Measurements from ENCODE around the gene AKAP7.
"Not testable (repeated sequence)": the region's sequence is repeated elsewhere in the genome, so short reads cannot be mapped to it uniquely, and the experiment has no call there.

AKAP7 gene

GRCh38 chr6:131286469-131287040 lies 151.3 kb downstream of the AKAP7 start:
- WGBS (ENCODE audit: insufficient coverage): no CpG with 5 or more reads among the region's 2 CpGs
- Histone ChIP-seq H3K4me3 (ENCODE audit: control insufficient read depth in 1 of 7, extremely low read depth in 1 of 7, insufficient read depth in 4 of 7, low read depth in 2 of 7, low read length in 6 of 7) (no peak overlapping the region), H3K4me1 (ENCODE audit: control extremely low read depth in 1 of 4, control insufficient read depth in 4 of 4, insufficient read depth in 4 of 4, low read length in 3 of 4) (peaks cover 0 to 8% (median 5%) of the 10 kb centered on the region in 4 experiments), H3K9me3 (ENCODE audit: control extremely low read depth in 1 of 5, control insufficient read depth in 4 of 5, insufficient read depth in 2 of 5, low read depth in 1 of 5, low read length in 4 of 5) (no peaks in the 10 kb centered on the region), H3K27me3 (replicated peaks in 2 of 5; ENCODE audit: control insufficient read depth in 4 of 5, insufficient read depth in 5 of 5, low read length in 4 of 5) (no peaks in the 10 kb centered on the region), H3K36me3 (ENCODE audit: control insufficient read depth in 4 of 4, insufficient read depth in 4 of 4, low read length in 3 of 4) (peaks cover 0 to 8% (median 3%) of the 10 kb centered on the region in 4 experiments), H3K27ac (ENCODE audit: insufficient read depth in 1 of 2, low read depth in 1 of 2, low read length in 2 of 2, poor library complexity in 1 of 2, severe bottlenecking in 2 of 2) (no peak overlapping the region)
- DNase-seq: no peak
- POLR2A ChIA-PET: no interaction called here
- CTCF ChIA-PET: no interaction called here

- 100% methylated on average over 2 of the region's 2 CpGs for WGBS (ENCODE audit: insufficient coverage)
- no peaks in the 10 kb centered on the region for H3K27me3 ChIP-seq (replicated peaks in 2 of 5; ENCODE audit: control insufficient read depth in 4 of 5, insufficient read depth in 5 of 5, low read length in 4 of 5)
- no peak overlapping the region for H3K4me3 ChIP-seq (ENCODE audit: control insufficient read depth in 1 of 7, extremely low read depth in 1 of 7, insufficient read depth in 4 of 7, low read depth in 2 of 7, low read length in 6 of 7)
- peaks cover 0 to 8% (median 3%) of the 10 kb centered on the region in 4 experiments for H3K36me3 ChIP-seq (ENCODE audit: control insufficient read depth in 4 of 4, insufficient read depth in 4 of 4, low read length in 3 of 4)
- H3K4me1 ChIP-seq (ENCODE audit: control extremely low read depth in 1 of 4, control insufficient read depth in 4 of 4, insufficient read depth in 4 of 4, low read length in 3 of 4): peaks cover 0 to 6% (median 3%) of the 10 kb centered on the region in 4 experiments
- no peak for DNase-seq
- CTCF ChIA-PET: interaction anchor here (0.8 kb wide), 1 partner anchor 89 kb away, joined by 3 read pairs; no protein-coding TSS in a partner anchor
- H3K9me3 ChIP-seq (ENCODE audit: control extremely low read depth in 1 of 5, control insufficient read depth in 4 of 5, insufficient read depth in 2 of 5, low read depth in 1 of 5, low read length in 4 of 5): no peaks in the 10 kb centered on the region
- H3K27ac ChIP-seq (ENCODE audit: insufficient read depth in 1 of 2, low read depth in 1 of 2, low read length in 2 of 2, poor library complexity in 1 of 2, severe bottlenecking in 2 of 2): no peak overlapping the region
- POLR2A ChIA-PET: no interaction called here
These were observed 152.9 kb downstream of the AKAP7 start for GRCh38 chr6:131288214-131288613.

GRCh38 chr6:131290955-131291354 lies 155.7 kb downstream of the AKAP7 start:
- Histone ChIP-seq H3K27ac (ENCODE audit: insufficient read depth in 1 of 2, low read depth in 1 of 2, low read length in 2 of 2, poor library complexity in 1 of 2, severe bottlenecking in 2 of 2) (no peak overlapping the region), H3K4me3 (ENCODE audit: control insufficient read depth in 1 of 7, extremely low read depth in 1 of 7, insufficient read depth in 4 of 7, low read depth in 2 of 7, low read length in 6 of 7) (no peak overlapping the region), H3K36me3 (ENCODE audit: control insufficient read depth in 4 of 4, insufficient read depth in 4 of 4, low read length in 3 of 4) (no peaks in the 10 kb centered on the region), H3K9me3 (ENCODE audit: control extremely low read depth in 1 of 5, control insufficient read depth in 4 of 5, insufficient read depth in 2 of 5, low read depth in 1 of 5, low read length in 4 of 5) (no peaks in the 10 kb centered on the region), H3K27me3 (replicated peaks in 2 of 5; ENCODE audit: control insufficient read depth in 4 of 5, insufficient read depth in 5 of 5, low read length in 4 of 5) (no peaks in the 10 kb centered on the region), H3K4me1 (ENCODE audit: control extremely low read depth in 1 of 4, control insufficient read depth in 4 of 4, insufficient read depth in 4 of 4, low read length in 3 of 4) (peaks cover 0 to 6% (median 4%) of the 10 kb centered on the region in 4 experiments)
- 100% methylated on average over 3 of the region's 4 CpGs for WGBS (ENCODE audit: insufficient coverage)
- ChIA-PET CTCF (no interaction called here), POLR2A (no interaction called here)
- DNase-seq: no peak

GRCh38 chr6:131292145-131292938 lies 157.1 kb downstream of the AKAP7 start:
- peaks cover 0 to 6% (median 4%) of the 10 kb centered on the region in 4 experiments for H3K4me1 ChIP-seq (ENCODE audit: control extremely low read depth in 1 of 4, control insufficient read depth in 4 of 4, insufficient read depth in 4 of 4, low read length in 3 of 4)
- no peaks in the 10 kb centered on the region for H3K9me3 ChIP-seq (ENCODE audit: control extremely low read depth in 1 of 5, control insufficient read depth in 4 of 5, insufficient read depth in 2 of 5, low read depth in 1 of 5, low read length in 4 of 5)
- H3K27me3 ChIP-seq (replicated peaks in 2 of 5; ENCODE audit: control insufficient read depth in 4 of 5, insufficient read depth in 5 of 5, low read length in 4 of 5): no peaks in the 10 kb centered on the region
- H3K27ac ChIP-seq (ENCODE audit: insufficient read depth in 1 of 2, low read depth in 1 of 2, low read length in 2 of 2, poor library complexity in 1 of 2, severe bottlenecking in 2 of 2): no peak overlapping the region
- DNase-seq: no peak
- POLR2A ChIA-PET: no interaction called here
- whole genome bisulfite sequencing (ENCODE audit: insufficient coverage): 50% methylated on average over 1 of the region's 2 CpGs
- H3K36me3 ChIP-seq (ENCODE audit: control insufficient read depth in 4 of 4, insufficient read depth in 4 of 4, low read length in 3 of 4): no peaks in the 10 kb centered on the region
- CTCF ChIA-PET: interaction anchor here (0.6 to 1.5 kb wide), 4 partner anchors 13 to 408 kb away, joined by 3 read pairs; no protein-coding TSS in a partner anchor
- no peak overlapping the region for H3K4me3 ChIP-seq (ENCODE audit: control insufficient read depth in 1 of 7, extremely low read depth in 1 of 7, insufficient read depth in 4 of 7, low read depth in 2 of 7, low read length in 6 of 7)

- DNase-seq: peak in 1 of 3 donors; percentile 5
- ChIA-PET CTCF (no interaction called here), POLR2A (no interaction called here)
- Histone ChIP-seq H3K36me3 (ENCODE audit: control insufficient read depth in 4 of 4, insufficient read depth in 4 of 4, low read length in 3 of 4) (no peaks in the 10 kb centered on the region), H3K27ac (ENCODE audit: insufficient read depth in 1 of 2, low read depth in 1 of 2, low read length in 2 of 2, poor library complexity in 1 of 2, severe bottlenecking in 2 of 2) (no peak overlapping the region), H3K9me3 (ENCODE audit: control extremely low read depth in 1 of 5, control insufficient read depth in 4 of 5, insufficient read depth in 2 of 5, low read depth in 1 of 5, low read length in 4 of 5) (no peaks in the 10 kb centered on the region), H3K27me3 (replicated peaks in 2 of 5; ENCODE audit: control insufficient read depth in 4 of 5, insufficient read depth in 5 of 5, low read length in 4 of 5) (no peaks in the 10 kb centered on the region), H3K4me3 (ENCODE audit: control insufficient read depth in 1 of 7, extremely low read depth in 1 of 7, insufficient read depth in 4 of 7, low read depth in 2 of 7, low read length in 6 of 7) (no peak overlapping the region), H3K4me1 (ENCODE audit: control extremely low read depth in 1 of 4, control insufficient read depth in 4 of 4, insufficient read depth in 4 of 4, low read length in 3 of 4) (peaks cover 0 to 6% (median 4%) of the 10 kb centered on the region in 4 experiments)
- 33% methylated on average over 1 of the region's 3 CpGs for WGBS (ENCODE audit: insufficient coverage)
These were observed 158.2 kb downstream of the AKAP7 start for GRCh38 chr6:131293472-131293911.

- DNase-seq: no peak
- 98% methylated on average over 9 of the region's 10 CpGs for WGBS (ENCODE audit: insufficient coverage)
These were observed 159.8 kb downstream of the AKAP7 start for GRCh38 chr6:131295081-131295480.

GRCh38 chr6:131300826-131301225 lies 165.6 kb downstream of the AKAP7 start:
- CTCF ChIA-PET; H3K4me3 ChIP-seq (ENCODE audit: control insufficient read depth in 1 of 7, extremely low read depth in 1 of 7, insufficient read depth in 4 of 7, low read depth in 2 of 7, low read length in 6 of 7); H3K4me1 ChIP-seq (ENCODE audit: control extremely low read depth in 1 of 4, control insufficient read depth in 4 of 4, insufficient read depth in 4 of 4, low read length in 3 of 4); H3K36me3 ChIP-seq (ENCODE audit: control insufficient read depth in 4 of 4, insufficient read depth in 4 of 4, low read length in 3 of 4); DNase-seq; POLR2A ChIA-PET; H3K9me3 ChIP-seq (ENCODE audit: control extremely low read depth in 1 of 5, control insufficient read depth in 4 of 5, insufficient read depth in 2 of 5, low read depth in 1 of 5, low read length in 4 of 5); H3K27me3 ChIP-seq (replicated peaks in 2 of 5; ENCODE audit: control insufficient read depth in 4 of 5, insufficient read depth in 5 of 5, low read length in 4 of 5); H3K27ac ChIP-seq (ENCODE audit: insufficient read depth in 1 of 2, low read depth in 1 of 2, low read length in 2 of 2, poor library complexity in 1 of 2, severe bottlenecking in 2 of 2): not testable (repeated sequence)
- WGBS (ENCODE audit: insufficient coverage): 100% methylated on average over 4 of the region's 7 CpGs

More at GRCh38 chr6:131295081-131295480, 159.8 kb downstream of the AKAP7 start:
- Histone ChIP-seq H3K36me3 (ENCODE audit: control insufficient read depth in 4 of 4, insufficient read depth in 4 of 4, low read length in 3 of 4) (no peaks in the 10 kb centered on the region), H3K27me3 (replicated peaks in 2 of 5; ENCODE audit: control insufficient read depth in 4 of 5, insufficient read depth in 5 of 5, low read length in 4 of 5) (no peaks in the 10 kb centered on the region), H3K27ac (ENCODE audit: insufficient read depth in 1 of 2, low read depth in 1 of 2, low read length in 2 of 2, poor library complexity in 1 of 2, severe bottlenecking in 2 of 2) (no peak overlapping the region), H3K4me3 (ENCODE audit: control insufficient read depth in 1 of 7, extremely low read depth in 1 of 7, insufficient read depth in 4 of 7, low read depth in 2 of 7, low read length in 6 of 7) (no peak overlapping the region), H3K9me3 (ENCODE audit: control extremely low read depth in 1 of 5, control insufficient read depth in 4 of 5, insufficient read depth in 2 of 5, low read depth in 1 of 5, low read length in 4 of 5) (no peaks in the 10 kb centered on the region), H3K4me1 (ENCODE audit: control extremely low read depth in 1 of 4, control insufficient read depth in 4 of 4, insufficient read depth in 4 of 4, low read length in 3 of 4) (peaks cover 0 to 6% (median 4%) of the 10 kb centered on the region in 4 experiments)
- CTCF ChIA-PET: no interaction called here
- POLR2A ChIA-PET: no interaction called here

Data from common myeloid progenitor, CD34-positive (primary cell).